Kidney epithelial cell (primary cell): ENCODE results near the gene OR2T1. TPM values are rescaled to one million over a fixed set of nuclear protein-coding genes. Genes with fewer than 3 reads are reported as not detected.
"Not testable (repeated sequence)": the region's sequence is repeated elsewhere in the genome, so short reads cannot be mapped to it uniquely, and the experiment has no call there.

Source experiments
- DNase-seq: peaks from one replicate; pipeline ENCODE4 v3.0.0-alpha.2; 2010; ENCODE audit warnings: low read depth
- H3K27me3 ChIP-seq: 2 replicates; pipeline ENCODE4 v1.6.0; 2011; ENCODE audit warnings: low read length; ENCODE audit not compliant: control insufficient read depth, insufficient read depth
- H3K36me3 ChIP-seq: 2 replicates; pipeline ENCODE4 v1.5.1; 2011; ENCODE audit warnings: low read length; ENCODE audit not compliant: control insufficient read depth, insufficient read depth
- H3K4me3 ChIP-seq: 2 replicates; pipeline ENCODE4 v1.5.1; 2011; ENCODE audit warnings: low read depth, mild to moderate bottlenecking, control low read depth, low read length
- total RNA-seq: library from RNA; depleted of rRNA; stranded (reverse); fragments of >200 nt; gene quantifications from 2 replicates; pipeline ENCODE4 v1.2.3, GENCODE V29; 2015

Gene OR2T1
- total RNA-seq, 1 donor from 2014 or later = not detected

- H3K36me3 ChIP-seq, H3K27me3 ChIP-seq, DNase-seq, H3K4me3 ChIP-seq: not testable (repeated sequence)
Measured at GRCh38 chr1:248436303-248436702, 33.5 kb downstream of the OR2T1 start.

DNA sequence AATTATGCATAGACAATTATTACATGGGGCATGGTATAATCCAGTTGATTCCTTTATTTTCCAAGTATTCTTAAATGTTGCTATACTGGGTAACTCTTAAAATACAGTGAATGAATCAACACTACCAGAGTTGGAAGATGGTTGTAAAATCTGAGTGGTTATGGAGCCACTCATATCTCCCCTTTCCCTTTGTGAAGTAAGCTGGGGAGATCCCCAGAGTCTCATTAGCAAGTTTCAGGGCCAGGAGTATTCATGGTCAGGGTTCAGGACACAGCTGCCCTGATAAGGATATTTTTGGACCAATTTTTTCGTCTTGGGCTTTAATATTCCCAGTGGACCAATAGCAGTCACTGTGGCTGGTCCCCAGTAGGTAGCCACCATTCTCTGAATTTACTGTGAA lies 35.8 kb downstream of the OR2T1 start:
- DNase-seq, H3K27me3 ChIP-seq, H3K36me3 ChIP-seq, H3K4me3 ChIP-seq: not testable (repeated sequence)

DNA sequence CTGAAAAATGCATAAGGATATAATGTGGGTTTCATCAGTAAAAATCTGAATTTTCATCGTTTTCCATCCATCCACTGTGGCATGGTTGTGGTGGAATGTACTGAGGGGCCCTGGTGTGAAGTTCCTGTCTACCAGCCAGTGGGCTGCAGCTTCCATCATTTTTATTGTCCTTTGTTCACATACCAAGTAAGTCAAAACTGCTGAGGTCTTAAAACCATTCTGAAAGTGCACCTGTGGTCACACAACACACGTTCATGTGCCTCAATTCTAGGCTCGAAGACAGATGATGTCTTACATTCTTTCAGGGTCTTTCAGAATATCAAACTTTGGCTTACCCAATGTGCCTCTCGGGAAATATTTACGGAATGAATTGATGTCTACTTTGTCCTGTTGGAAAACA lies 36.4 kb downstream of the OR2T1 start:
- not testable (repeated sequence) for H3K4me3 ChIP-seq, DNase-seq, H3K36me3 ChIP-seq, H3K27me3 ChIP-seq

- H3K4me3 ChIP-seq, DNase-seq, H3K36me3 ChIP-seq, H3K27me3 ChIP-seq: not testable (repeated sequence)
Measured at GRCh38 chr1:248442500-248443277, 39.8 kb downstream of the OR2T1 start.

DNA sequence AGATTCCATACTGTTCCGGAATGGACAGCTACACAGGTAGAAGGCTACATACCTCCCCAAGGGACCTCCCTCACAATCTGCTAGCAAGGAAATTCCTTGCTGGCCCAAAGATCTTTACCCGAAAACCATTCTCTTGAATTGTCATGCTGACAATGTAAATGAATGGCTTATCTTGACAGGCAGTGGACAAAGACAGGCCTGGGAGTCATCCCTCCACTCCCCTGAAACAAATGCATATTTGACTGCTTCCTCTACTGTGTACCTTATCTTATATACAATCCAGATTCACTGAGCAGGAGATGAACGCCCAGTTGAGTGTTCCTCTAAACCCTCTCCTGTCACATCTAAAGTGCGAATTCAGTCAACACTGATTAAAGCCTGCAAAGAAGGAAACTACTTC lies 41.8 kb downstream of the OR2T1 start:
- DNase-seq, H3K4me3 ChIP-seq, H3K36me3 ChIP-seq, H3K27me3 ChIP-seq: not testable (repeated sequence)

DNA sequence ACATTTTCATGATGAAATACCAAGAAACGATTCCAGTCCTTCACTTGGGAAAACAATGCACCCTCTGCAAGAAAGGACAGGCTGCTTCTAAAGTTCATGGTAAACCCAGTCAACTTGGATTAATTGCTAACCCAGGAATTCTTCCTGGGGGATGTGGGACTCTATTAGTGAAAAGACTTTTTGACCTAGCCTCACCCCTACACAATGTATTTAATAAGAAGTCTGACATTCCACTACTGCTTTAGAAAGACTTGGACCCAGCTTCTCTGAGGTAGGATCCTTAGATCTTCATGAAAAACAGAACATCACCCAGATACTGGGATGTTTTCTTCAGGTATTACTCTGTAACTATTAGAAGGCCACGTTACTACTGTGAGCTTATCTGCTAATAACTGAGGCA lies 42.6 kb downstream of the OR2T1 start, which contains the start of gene OR2T2:
OR2T2 (plus strand) TSS at position 239 of the 400 bp plus-strand sequence. CDS start 7,161 bp downstream, outside the sequence.
- not testable (repeated sequence) for H3K4me3 ChIP-seq, DNase-seq, H3K36me3 ChIP-seq

DNA sequence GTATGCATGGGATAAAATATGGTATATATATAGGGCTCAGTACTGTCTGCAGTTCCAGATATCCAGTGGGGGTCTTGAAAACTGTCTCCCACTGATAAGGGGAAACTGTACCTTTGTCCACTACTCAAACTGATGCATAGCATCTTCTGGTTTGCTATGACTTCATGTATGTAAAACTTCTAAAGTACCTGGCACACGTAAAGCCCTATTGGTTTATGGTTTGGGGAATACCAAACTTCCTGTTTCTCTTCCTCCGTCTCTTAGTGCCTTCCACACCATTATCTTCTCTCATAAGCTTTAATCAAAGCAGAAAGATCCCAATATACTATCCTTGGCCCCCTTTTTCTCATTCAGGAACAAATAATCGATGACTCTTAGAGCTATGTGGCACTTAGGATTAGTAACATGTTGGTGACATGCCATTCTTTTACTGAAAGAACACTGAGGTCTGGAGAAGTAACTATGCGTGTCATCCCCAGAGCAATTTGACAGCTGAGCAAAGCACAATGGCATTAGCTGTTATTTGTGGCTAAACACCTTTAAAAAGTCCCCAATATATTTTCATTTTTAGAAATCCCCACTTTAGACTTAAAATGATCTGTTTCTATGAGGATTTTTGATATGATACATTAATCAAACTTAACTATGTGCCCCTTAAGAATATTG lies 45.7 kb downstream of the OR2T1 start:
- H3K36me3 ChIP-seq, H3K4me3 ChIP-seq, DNase-seq, H3K27me3 ChIP-seq: not testable (repeated sequence)

More for the DNA sequence above, 42.6 kb downstream of the OR2T1 start, which contains the start of gene OR2T2:
- not testable (repeated sequence) for H3K27me3 ChIP-seq

- H3K4me3 ChIP-seq, H3K36me3 ChIP-seq, H3K27me3 ChIP-seq, DNase-seq: not testable (repeated sequence)
Measured at GRCh38 chr1:248449821-248450465, 47.1 kb downstream of the OR2T1 start.

- H3K4me3 ChIP-seq, DNase-seq, H3K27me3 ChIP-seq, H3K36me3 ChIP-seq: not testable (repeated sequence)
Measured at GRCh38 chr1:248450466-248451145, 47.8 kb downstream of the OR2T1 start.

GRCh38 chr1:248453619-248454018 lies 50.8 kb downstream of the OR2T1 start:
- H3K27me3 ChIP-seq, H3K36me3 ChIP-seq, H3K4me3 ChIP-seq, DNase-seq: not testable (repeated sequence)

DNA sequence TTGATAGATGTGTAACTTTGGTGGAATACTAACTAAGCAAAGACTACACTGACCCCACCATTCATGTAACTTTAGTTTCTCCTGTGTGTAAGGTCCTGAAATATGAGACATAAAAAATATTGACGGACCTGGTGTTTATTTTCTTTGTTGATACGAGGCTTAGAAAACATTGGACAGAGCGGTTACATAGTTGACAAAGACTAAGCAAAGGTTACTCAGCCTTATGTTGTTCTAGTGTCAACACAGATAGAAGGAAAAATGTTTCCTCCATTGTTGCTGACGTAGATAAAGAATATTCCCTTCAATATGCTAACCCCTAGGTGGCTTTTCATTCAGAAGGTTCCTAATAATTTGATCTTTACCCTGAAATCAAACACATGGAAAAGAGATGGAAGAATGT lies 52.2 kb downstream of the OR2T1 start:
- DNase-seq, H3K27me3 ChIP-seq: not testable (repeated sequence)

GRCh38 chr1:248456635-248457034 lies 53.8 kb downstream of the OR2T1 start:
- not testable (repeated sequence) for DNase-seq, H3K27me3 ChIP-seq, H3K4me3 ChIP-seq, H3K36me3 ChIP-seq

More for the DNA sequence above, 52.2 kb downstream of the OR2T1 start:
- not testable (repeated sequence) for H3K4me3 ChIP-seq, H3K36me3 ChIP-seq
